H1 (cell line): ENCODE results near the gene MAP2K1. TPM values are rescaled to one million over a fixed set of nuclear protein-coding genes. Genes with fewer than 3 reads are reported as not detected.

Experiments used
- CTCF ChIA-PET: fragments of 300-600 bp; sonication (Branson Sonifier 250); formaldehyde crosslinking; loops from one replicate; lab custom pipeline; 2021; ENCODE audit not compliant: partially characterized antibody; lab: Charles Lee
- POLR2A ChIA-PET: fragments of 300-600 bp; sonication (Branson Sonifier 250); formaldehyde crosslinking; loops from one replicate; lab custom pipeline; 2021; ENCODE audit warnings: inconsistent platforms; ENCODE audit not compliant: partially characterized antibody; lab: Charles Lee
- DNase-seq, 2 experiments: peaks; one replicate each; pipeline versions ENCODE4 v3.0.0 to v3.0.0-alpha.2; 2010 to 2022; ENCODE audit warnings: low spot score in 2 of 2, low read depth in 1 of 2, mixed read lengths in 1 of 2
- FAIRE-seq: peaks from 2 replicates; lab custom pipeline; 2011; peaks lifted over from hg19 to GRCh38; lab: Jason Lieb, UNC
- H2AFZ ChIP-seq: 2 replicates; pipeline ENCODE4 v1.8.1; 2012; ENCODE audit warnings: low read length, inconsistent platforms
- H2AK5ac ChIP-seq: 2 replicates; pipeline ENCODE4 v1.6.1; 2013; ENCODE audit warnings: low read depth, low read length
- H2BK120ac ChIP-seq: replicated peaks from 2 replicates; pipeline ENCODE3; 2013; ENCODE audit warnings: low read depth, low read length, inconsistent platforms
- H2BK12ac ChIP-seq: 2 replicates; pipeline ENCODE4 v1.6.1; 2013; ENCODE audit warnings: low read depth, low read length
- H2BK15ac ChIP-seq: 2 replicates; pipeline ENCODE4 v1.6.1; 2013; ENCODE audit warnings: low read length
- H2BK20ac ChIP-seq: 2 replicates; pipeline ENCODE4 v1.6.1; 2013; ENCODE audit warnings: low read length
- H2BK5ac ChIP-seq: 2 replicates; pipeline ENCODE4 v1.6.1; 2013; ENCODE audit warnings: low read depth, low read length
- H3K14ac ChIP-seq: 2 replicates; pipeline ENCODE4 v1.6.1; 2013; ENCODE audit warnings: inconsistent platforms; ENCODE audit not compliant: insufficient read length
- H3K18ac ChIP-seq: 2 replicates; pipeline ENCODE4 v1.6.1; 2013; ENCODE audit warnings: low read length; ENCODE audit errors: extremely low read depth
- H3K23ac ChIP-seq: 2 replicates; pipeline ENCODE4 v1.6.1; 2013; ENCODE audit warnings: inconsistent platforms; ENCODE audit not compliant: insufficient read length
- H3K23me2 ChIP-seq: 2 replicates; pipeline ENCODE4 v1.6.1; 2013; ENCODE audit warnings: low read depth, low read length
- H3K27ac ChIP-seq: 2 replicates; pipeline ENCODE4 v1.6.1; 2011; ENCODE audit warnings: low read depth, low read length, inconsistent platforms
- H3K27me3 ChIP-seq, 4 experiments: replicated peaks in 1 of 4; 1 replicate in 1 of 4; 2 replicates in 3 of 4; pipeline versions ENCODE4 v1.6.1 to v1.8.1; 2011 to 2013; ENCODE audit warnings: low read length in 3 of 4, mild to moderate bottlenecking in 3 of 4, inconsistent platforms in 2 of 4, mixed read lengths in 2 of 4, moderate library complexity in 1 of 4; ENCODE audit not compliant: control insufficient read depth in 3 of 4, insufficient read depth in 3 of 4; ENCODE audit errors: extremely low read depth in 1 of 4
- H3K36me3 ChIP-seq, 4 experiments: 2 replicates each; pipeline versions ENCODE4 v1.6.1 to v1.8.1; 2011 to 2013; ENCODE audit warnings: mild to moderate bottlenecking in 4 of 4, low read length in 3 of 4, moderate library complexity in 2 of 4, control low read depth in 1 of 4, inconsistent platforms in 1 of 4; ENCODE audit not compliant: insufficient read depth in 4 of 4, control insufficient read depth in 2 of 4
- H3K4ac ChIP-seq: replicated peaks from 2 replicates; pipeline ENCODE3; 2013; ENCODE audit warnings: low read length, low read depth, mixed read lengths, inconsistent platforms; ENCODE audit not compliant: insufficient read length
- H3K4me1 ChIP-seq, 4 experiments: replicated peaks in 1 of 4; 1 replicate in 1 of 4; 2 replicates in 3 of 4; pipeline versions ENCODE4 v1.6.1 to v1.8.1; 2011 to 2013; ENCODE audit warnings: low read length in 3 of 4, inconsistent platforms in 2 of 4, mixed read lengths in 1 of 4; ENCODE audit not compliant: insufficient read depth in 4 of 4, control insufficient read depth in 3 of 4
- H3K4me2 ChIP-seq, 2 experiments: 2 replicates each; pipeline versions ENCODE4 v1.6.1 to v1.8.1; 2011 to 2013; ENCODE audit warnings: low read depth in 2 of 2, low read length in 2 of 2, control low read depth in 1 of 2, inconsistent platforms in 1 of 2, mild to moderate bottlenecking in 1 of 2; ENCODE audit not compliant: insufficient read depth in 1 of 2
- H3K4me3 ChIP-seq, 4 experiments: fragments of 200-600, 300-600 bp in 1 of 4; sonication (generic), shearing (Covaris generic), sonication (Bioruptor Twin) in 1 of 4; 2 replicates each; pipeline versions ENCODE4 v1.5.1 to v1.8.1; 2011 to 2016; ENCODE audit warnings: low read length in 4 of 4, low read depth in 3 of 4, control low read depth in 2 of 4, inconsistent platforms in 2 of 4, mild to moderate bottlenecking in 2 of 4, mixed read lengths in 1 of 4, moderate library complexity in 1 of 4; ENCODE audit not compliant: insufficient read depth in 2 of 4; ENCODE audit errors: extremely low read depth in 1 of 4
- H3K56ac ChIP-seq: replicated peaks from 2 replicates; pipeline ENCODE3; 2013; ENCODE audit warnings: low read depth, mild to moderate bottlenecking, mixed read lengths, low read length, inconsistent platforms; ENCODE audit not compliant: insufficient read length
- H3K79me1 ChIP-seq: 2 replicates; pipeline ENCODE4 v1.6.1; 2013; ENCODE audit warnings: low read depth, low read length, control low read depth
- H3K79me2 ChIP-seq, 2 experiments: 2 replicates each; pipeline versions ENCODE4 v1.6.1 to v1.8.1; 2012 to 2013; ENCODE audit warnings: low read length in 2 of 2, mild to moderate bottlenecking in 2 of 2, inconsistent platforms in 1 of 2; ENCODE audit not compliant: insufficient read depth in 2 of 2, control insufficient read depth in 1 of 2
- H3K9ac ChIP-seq, 4 experiments: replicated peaks in 1 of 4; 1 replicate in 1 of 4; 2 replicates in 3 of 4; pipeline versions ENCODE4 v1.6.1 to v1.8.1; 2011 to 2013; ENCODE audit warnings: low read depth in 3 of 4, low read length in 3 of 4, control low read depth in 2 of 4, mild to moderate bottlenecking in 2 of 4, moderate library complexity in 2 of 4, inconsistent platforms in 1 of 4; ENCODE audit errors: extremely low read depth in 1 of 4
- H3K9me3 ChIP-seq, 2 experiments: 2 replicates each; pipeline versions ENCODE4 v1.6.1 to v1.8.1; 2012 to 2013; ENCODE audit warnings: mild to moderate bottlenecking in 2 of 2, moderate library complexity in 2 of 2, control low read depth in 1 of 2, inconsistent platforms in 1 of 2, low read depth in 1 of 2, low read length in 1 of 2, mixed read lengths in 1 of 2; ENCODE audit not compliant: insufficient read depth in 2 of 2
- H4K20me1 ChIP-seq, 2 experiments: replicated peaks in 1 of 2; 2 replicates each; pipeline versions ENCODE3 to v1.8.1; 2011 to 2013; ENCODE audit warnings: inconsistent platforms in 2 of 2, low read length in 2 of 2, mild to moderate bottlenecking in 1 of 2; ENCODE audit not compliant: insufficient read depth in 2 of 2, control insufficient read depth in 1 of 2
- H4K5ac ChIP-seq: 2 replicates; pipeline ENCODE4 v1.6.1; 2013; ENCODE audit warnings: low read length, low read depth, mixed read lengths, inconsistent platforms; ENCODE audit not compliant: insufficient read length
- H4K8ac ChIP-seq: 2 replicates; pipeline ENCODE4 v1.8.0; 2013; ENCODE audit warnings: mild to moderate bottlenecking, moderate library complexity, low read length, inconsistent platforms; ENCODE audit not compliant: insufficient read depth; ENCODE audit errors: extremely low read depth
- H4K91ac ChIP-seq: replicated peaks from 2 replicates; pipeline ENCODE3; 2013; ENCODE audit warnings: low read length, mixed read lengths, inconsistent platforms; ENCODE audit not compliant: insufficient read length
- CBX5 ChIP-seq: fragments of 300-800, 300-1000 bp; sonication (generic); IDR thresholded peaks from 2 replicates; pipeline ENCODE4 v1.7.1; 2016; ENCODE audit warnings: antibody characterized with exemption, low read length, low read depth
- EGR1 ChIP-seq: IDR thresholded peaks from 2 replicates; pipeline ENCODE4 v1.6.1; 2011; ENCODE audit warnings: low read depth, low read length, borderline replicate concordance
- EZH2 ChIP-seq: fragments of 200-600 bp; sonication (generic); IDR thresholded peaks from 2 replicates; pipeline ENCODE4 v1.7.1; 2012; ENCODE audit warnings: low read depth, mild to moderate bottlenecking, moderate library complexity, low read length, inconsistent platforms; ENCODE audit not compliant: severe bottlenecking
- POLR2AphosphoS5 ChIP-seq: IDR thresholded peaks from 2 replicates; pipeline ENCODE4 v1.6.1; 2011; ENCODE audit warnings: low read depth, low read length
- SIN3A ChIP-seq, 2 experiments: IDR thresholded peaks in 1 of 2; conservative IDR thresholded peaks in 1 of 2; 2 replicates each; pipeline ENCODE4 v1.6.1; 2011 to 2012; ENCODE audit warnings: low read length in 2 of 2, improper control_type of control experiment in 1 of 2, low read depth in 1 of 2, mild to moderate bottlenecking in 1 of 2
- SIRT6 ChIP-seq: IDR thresholded peaks from one replicate; pipeline ENCODE4 v1.7.1; 2012; ENCODE audit warnings: low read length, inconsistent platforms
- SUZ12 ChIP-seq: fragments of 200-600 bp; sonication (generic); IDR thresholded peaks from 2 replicates; pipeline ENCODE4 v1.6.1; 2012; ENCODE audit warnings: mild to moderate bottlenecking, inconsistent platforms, low read length, moderate library complexity, mixed read lengths
- WGBS, 2 experiments: shearing (Covaris generic) in 1 of 2; methylation state at CpG; one replicate each; pipeline versions ENCODE4 v1.1.6 to v1.1.7; 2013 to 2015; ENCODE audit warnings: low lambda C conversion rate in 2 of 2, mixed read lengths in 2 of 2, inconsistent platforms in 1 of 2, low coverage in 1 of 2, missing lambda C conversion rate in 1 of 2; ENCODE audit not compliant: insufficient replicate concordance in 2 of 2, insufficient coverage in 1 of 2, insufficient read length in 1 of 2; ENCODE audit errors: extremely low coverage in 1 of 2, missing lambda C conversion rate in 1 of 2; 5-methylcytosine and 5-hydroxymethylcytosine counted together
- polyA plus RNA-seq, 7 experiments: library from polyadenylated mRNA; depleted of rRNA in 3 of 7; stranded (reverse) in 5 of 7; unstranded in 2 of 7; fragments of >200 nt in 5 of 7; fragments of 200-250 nt in 2 of 7; gene quantifications; 1 replicate in 5 of 7; 2 replicates in 1 of 7; 4 replicates in 1 of 7; pipeline versions ENCODE4 v1.2.1 to v1.2.3, GENCODE V29; 2011 to 2013; ENCODE audit warnings: missing spikeins in 2 of 7, mixed read lengths in 2 of 7
- total RNA-seq: library from RNA; stranded (reverse); fragmentation: NEBNext Ultra II Directional; extraction: Animal tissue kit (Norgen Biotek cat#: 25700); gene quantifications from 2 replicates; pipeline ENCODE4 v1.2.1, GENCODE V29; 2021

The MAP2K1 gene
- total and polyA plus RNA-seq, 2 of the 8 experiments (the other 6 are each of a cell fraction or from before 2014, with no cell fraction given), result 54.7 to 78.2 TPM

- H3K4me3 ChIP-seq, result no peak overlapping the region
- ChIA-PET CTCF (no interaction called here), POLR2A (interaction anchor here (1.1 kb wide), 1 partner anchor 10 kb away, joined by 3 read pairs; no protein-coding TSS in a partner anchor)
- H3K18ac ChIP-seq, result no peak overlapping the region
- H2BK5ac ChIP-seq, result no peak overlapping the region
- H3K23me2 ChIP-seq, result no peaks in the 10 kb centered on the region
- H3K23ac ChIP-seq, result no peak overlapping the region
- H3K9me3 ChIP-seq, result no peaks in the 10 kb centered on the region
- no peak overlapping the region for H2BK12ac ChIP-seq
- H4K5ac ChIP-seq, result no peak overlapping the region
- no peak overlapping the region for H4K8ac ChIP-seq
- no peaks in the 10 kb centered on the region for H3K36me3 ChIP-seq
- H2BK120ac ChIP-seq, result no peak overlapping the region
- peaks cover 4% of the 10 kb centered on the region; the same call in 1 of the 2 replicates for H3K79me1 ChIP-seq
- no peak overlapping the region for H3K14ac ChIP-seq
- peaks cover 2 to 13% (median 7%) of the 10 kb centered on the region in 4 experiments; a peak in 4 of 7 replicates for H3K4me1 ChIP-seq
- H4K20me1 ChIP-seq, result peaks cover 1 to 2% of the 10 kb centered on the region in 2 experiments
- no peak overlapping the region for H2AFZ ChIP-seq
- H3K4ac ChIP-seq, result no peak overlapping the region
- no peak for TF ChIP-seq EZH2
- no peak for TF ChIP-seq SIRT6
- TF ChIP-seq SIN3A (conservative IDR thresholded peaks at IDR 0.05 in 1 of 2, IDR thresholded peaks at IDR 0.05 in 1 of 2; ENCODE audit: low read depth in 1 of 2, low read length in 2 of 2), result no peak
- TF ChIP-seq POLR2AphosphoS5, result no peak
- TF ChIP-seq SUZ12, result no peak
- no peak for TF ChIP-seq EGR1
- TF ChIP-seq CBX5, result no peak
- no peak overlapping the region for H2AK5ac ChIP-seq
- no peaks in the 10 kb centered on the region for H3K27me3 ChIP-seq
- H3K56ac ChIP-seq, result no peak overlapping the region
- DNase-seq (no peak), FAIRE-seq (no peak)
- peaks cover 5 to 82% of the 10 kb centered on the region in 2 experiments; a peak in 3 of 4 replicates for H3K79me2 ChIP-seq
- H2BK15ac ChIP-seq, result no peak overlapping the region
- H4K91ac ChIP-seq, result no peak overlapping the region
- no peak overlapping the region for H3K9ac ChIP-seq
- no peak overlapping the region for H2BK20ac ChIP-seq
- H3K27ac ChIP-seq, result no peak overlapping the region
- no peak overlapping the region for H3K4me2 ChIP-seq
- 90% methylated on average over 4 of the region's 4 CpGs; no CpG with 5 or more reads in 1 of the 2 experiments for WGBS, 2 experiments
These were observed 35.6 kb downstream of the MAP2K1 start for GRCh38 chr15:66422347-66422746.
